Esophagus squamous epithelium (tissue), 5 donors: ENCODE data around the gene LMOD1. TPM values are rescaled to one million over a fixed set of nuclear protein-coding genes. Genes with fewer than 3 reads are reported as not detected.
A peak's percentile ranks its signal among the peaks of the same experiment; 100 is the strongest.

Experiments
- DNase-seq: peaks from one replicate; lab custom pipeline; 2025; lab: John Stamatoyannopoulos, UW
- H3K27ac ChIP-seq, 4 donors: fragments of 200-600 bp; sonication (generic); one replicate each; pipeline ENCODE4 v1.5.1; 2016 to 2019; ENCODE audit warnings: mild to moderate bottlenecking in 1 of 4
- H3K27me3 ChIP-seq, 4 donors: fragments of 200-600 bp; sonication (generic); 1 replicate in 3 of 4; 2 replicates in 1 of 4; pipeline versions ENCODE4 v1.5.1 to v1.6.0; 2017 to 2021; ENCODE audit warnings: antibody characterized with exemption in 1 of 4
- H3K36me3 ChIP-seq, 3 donors: fragments of 200-600 bp; sonication (generic); one replicate each; pipeline ENCODE4 v1.5.1; 2016 to 2019
- H3K4me1 ChIP-seq, 3 donors: fragments of 200-600 bp; sonication (generic); one replicate each; pipeline ENCODE4 v1.5.1; 2017 to 2019
- H3K4me3 ChIP-seq, 4 donors: fragments of 200-600 bp; sonication (generic); 1 replicate in 3 of 4; 2 replicates in 1 of 4; pipeline ENCODE4 v1.5.1; 2016 to 2019; ENCODE audit warnings: mild to moderate bottlenecking in 2 of 4, moderate library complexity in 1 of 4
- H3K9me3 ChIP-seq, 3 donors: fragments of 200-600 bp; sonication (generic); one replicate each; pipeline ENCODE4 v1.5.1; 2016 to 2019
- POLR2A ChIP-seq, 4 donors: fragments of 450-650 bp; IDR thresholded peaks; one replicate each; pipeline ENCODE4 v1.6.1; 2017; ENCODE audit warnings: antibody characterized with exemption in 4 of 4, mild to moderate bottlenecking in 4 of 4, moderate library complexity in 3 of 4
- WGBS, 2 donors: methylation state at CpG; one replicate each; pipeline ENCODE4 v1.1.5; 2018; 5-methylcytosine and 5-hydroxymethylcytosine counted together
- intact Hi-C: fragments of 100-400 bp; cut with DNase I; formaldehyde crosslinking; loops from one replicate; pipeline ENCODE4 v1.15.0; 2022
- total RNA-seq, 4 donors: library from RNA; depleted of rRNA; stranded (reverse); fragments of >200 nt; gene quantifications; one replicate each; pipeline ENCODE4 v1.1.0, GENCODE V29; 2016
- TF ChIP-seq, protein P1 (sequence below), 6 experiments: fragments of 450-650 bp in 4 of 6; fragments of 200-600 bp in 2 of 6; sonication (generic) in 2 of 6; IDR thresholded peaks; one replicate each; pipeline ENCODE4 v1.5.1; 2016 to 2019; ENCODE audit warnings: antibody characterized with exemption in 6 of 6, mild to moderate bottlenecking in 4 of 6, moderate library complexity in 4 of 6
- donor health status: DM: yes; HTN: yes; CAD: no.

Gene LMOD1
- total RNA-seq, 4 donors from 2014 or later = 8.3 to 157 (median 38.6) TPM

- Histone ChIP-seq H3K27me3 (peaks cover 0 to 3% (median 0%) of the 10 kb centered on the region in 4 donors), H3K27ac (peak overlapping the region in 3 of 4 donors; percentile 70 to 72 (median 71)), H3K36me3 (no peaks in the 10 kb centered on the region), H3K4me3 (no peak overlapping the region), H3K9me3 (no peaks in the 10 kb centered on the region), H3K4me1 (peaks cover 23 to 54% (median 28%) of the 10 kb centered on the region in 3 donors)
- WGBS, 2 donors = 40 to 42% methylated on average over 2 of the region's 2 CpGs
- DNase-seq = no peak
- TF ChIP-seq, protein P1, sequence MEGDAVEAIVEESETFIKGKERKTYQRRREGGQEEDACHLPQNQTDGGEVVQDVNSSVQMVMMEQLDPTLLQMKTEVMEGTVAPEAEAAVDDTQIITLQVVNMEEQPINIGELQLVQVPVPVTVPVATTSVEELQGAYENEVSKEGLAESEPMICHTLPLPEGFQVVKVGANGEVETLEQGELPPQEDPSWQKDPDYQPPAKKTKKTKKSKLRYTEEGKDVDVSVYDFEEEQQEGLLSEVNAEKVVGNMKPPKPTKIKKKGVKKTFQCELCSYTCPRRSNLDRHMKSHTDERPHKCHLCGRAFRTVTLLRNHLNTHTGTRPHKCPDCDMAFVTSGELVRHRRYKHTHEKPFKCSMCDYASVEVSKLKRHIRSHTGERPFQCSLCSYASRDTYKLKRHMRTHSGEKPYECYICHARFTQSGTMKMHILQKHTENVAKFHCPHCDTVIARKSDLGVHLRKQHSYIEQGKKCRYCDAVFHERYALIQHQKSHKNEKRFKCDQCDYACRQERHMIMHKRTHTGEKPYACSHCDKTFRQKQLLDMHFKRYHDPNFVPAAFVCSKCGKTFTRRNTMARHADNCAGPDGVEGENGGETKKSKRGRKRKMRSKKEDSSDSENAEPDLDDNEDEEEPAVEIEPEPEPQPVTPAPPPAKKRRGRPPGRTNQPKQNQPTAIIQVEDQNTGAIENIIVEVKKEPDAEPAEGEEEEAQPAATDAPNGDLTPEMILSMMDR (IDR thresholded peaks at IDR 0.05) = peak in 1 of 6 experiments; percentile 49
- no peak for TF ChIP-seq POLR2A (IDR thresholded peaks at IDR 0.05)
- intact Hi-C loops = no loop called here
Observed at GRCh38 chr1:201882665-201883132, 63.6 kb downstream of the LMOD1 start.

GRCh38 chr1:201881617-201882016 lies 64.7 kb downstream of the LMOD1 start:
- TF ChIP-seq, protein P1 (IDR thresholded peaks at IDR 0.05) = no peak
- no peak for TF ChIP-seq POLR2A (IDR thresholded peaks at IDR 0.05)
- no peak overlapping the region for H3K4me3 ChIP-seq
- H3K9me3 ChIP-seq = no peaks in the 10 kb centered on the region
- no peak overlapping the region for H3K27ac ChIP-seq
- peaks cover 21 to 54% (median 28%) of the 10 kb centered on the region in 3 donors for H3K4me1 ChIP-seq
- no peak for DNase-seq
- 58 to 67% methylated on average over 1 of the region's 1 CpG for WGBS, 2 donors
- intact Hi-C loops = no loop called here
- peaks cover 0 to 3% (median 0%) of the 10 kb centered on the region in 3 donors for H3K36me3 ChIP-seq
- no peaks in the 10 kb centered on the region for H3K27me3 ChIP-seq

DNA sequence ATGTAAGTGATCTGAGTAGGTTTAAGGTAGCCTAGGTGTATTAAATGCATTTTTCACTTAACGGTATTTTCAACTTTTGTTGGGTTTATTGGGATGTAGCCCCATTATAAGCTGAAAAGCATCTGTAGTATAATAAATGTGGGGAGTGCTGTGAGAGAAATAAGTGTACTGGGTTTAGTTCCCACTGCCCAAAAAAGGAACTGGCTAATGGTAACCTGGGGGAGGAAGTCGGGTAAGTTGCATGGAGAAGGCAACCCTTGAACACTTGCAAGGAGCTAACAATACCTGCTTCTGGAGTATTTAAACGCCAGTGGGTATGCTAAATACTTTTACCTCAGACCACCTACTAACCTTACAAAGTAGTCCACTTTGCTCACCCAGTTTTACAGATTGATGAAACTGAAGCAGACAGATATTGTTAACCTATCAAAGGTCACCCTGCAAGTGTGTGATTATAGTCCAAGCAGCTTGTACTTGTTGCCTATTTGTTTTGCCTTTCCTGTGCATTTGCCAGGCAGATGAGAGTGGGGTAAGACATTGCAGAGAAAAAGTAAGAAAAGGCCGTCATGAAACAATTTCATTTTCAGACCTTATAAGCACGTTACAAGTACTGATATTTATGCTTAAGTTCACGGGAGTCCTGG lies 65.3 kb downstream of the LMOD1 start:
- Histone ChIP-seq H3K4me1 (peaks cover 21 to 51% (median 28%) of the 10 kb centered on the region in 3 donors), H3K9me3 (no peaks in the 10 kb centered on the region), H3K4me3 (no peak overlapping the region), H3K36me3 (peaks cover 0 to 8% (median 0%) of the 10 kb centered on the region in 3 donors), H3K27ac (no peak overlapping the region), H3K27me3 (no peaks in the 10 kb centered on the region)
- intact Hi-C loops = no loop called here
- TF ChIP-seq POLR2A (IDR thresholded peaks at IDR 0.05) = no peak
- TF ChIP-seq, protein P1 (IDR thresholded peaks at IDR 0.05) = no peak
- 69 to 82% methylated on average over 6 of the region's 6 CpGs for WGBS, 2 donors
- no peak for DNase-seq

- no peaks in the 10 kb centered on the region for H3K9me3 ChIP-seq
- intact Hi-C loops = loop anchor here (5.0 kb wide), 1 partner anchor 94 kb away; no protein-coding TSS in a partner anchor
- no peak for DNase-seq
- H3K27me3 ChIP-seq = no peaks in the 10 kb centered on the region
- no peak overlapping the region for H3K4me3 ChIP-seq
- WGBS, 2 donors = 39 to 46% methylated on average over 6 of the region's 6 CpGs
- H3K36me3 ChIP-seq = peaks cover 0 to 40% (median 6%) of the 10 kb centered on the region in 3 donors
- H3K4me1 ChIP-seq = peaks cover 3 to 20% (median 7%) of the 10 kb centered on the region in 3 donors
- TF ChIP-seq POLR2A (IDR thresholded peaks at IDR 0.05) = no peak
- TF ChIP-seq, protein P1 (IDR thresholded peaks at IDR 0.05) = peak in 5 of 6 experiments; percentile 44 to 71 (median 57)
- peak overlapping the region in 1 of 4 donors; percentile 13 for H3K27ac ChIP-seq
Observed at GRCh38 chr1:201877877-201878401, 68.4 kb downstream of the LMOD1 start.
